SK-N-SH (cell line): Measurements from ENCODE around the gene TPD52L2. TPM values are rescaled to one million over a fixed set of nuclear protein-coding genes. Genes with fewer than 3 reads are reported as not detected.

Source experiments
- CTCF ChIA-PET: fragments of 300-600, 350-600 bp; formaldehyde crosslinking; extraction: SDS; loops from one replicate; lab custom pipeline; 2021; lab: Yijun Ruan, JAX
- POLR2A ChIA-PET: fragments of 350-600 bp; sonication (Branson Sonifier 250); formaldehyde crosslinking; extraction: SDS; loops from one replicate; lab custom pipeline; 2020; ENCODE audit warnings: antibody characterized with exemption, inconsistent platforms; lab: Yijun Ruan, JAX
- DNase-seq: peaks from one replicate; pipeline ENCODE4 v3.0.0; 2012
- H2AFZ ChIP-seq: fragments of 200-600 bp; sonication (generic); 2 replicates; pipeline ENCODE4 v1.8.1; 2016; ENCODE audit warnings: antibody characterized with exemption, mild to moderate bottlenecking, low read depth
- H3F3A ChIP-seq: fragments of 200-600 bp; sonication (generic); replicated peaks from 2 replicates; pipeline ENCODE3; 2016; ENCODE audit warnings: antibody characterized with exemption, mild to moderate bottlenecking; ENCODE audit not compliant: insufficient read depth
- H3K27ac ChIP-seq, 2 experiments: fragments of 200-500 bp in 1 of 2; fragments of 200-600 bp in 1 of 2; sonication (Bioruptor generic) in 1 of 2; sonication (generic), shearing (Covaris generic) in 1 of 2; 2 replicates each; pipeline versions ENCODE4 v1.5.1 to v1.6.1; 2014 to 2016; ENCODE audit warnings: low read depth in 2 of 2, inconsistent platforms in 1 of 2, low read length in 1 of 2, mild to moderate bottlenecking in 1 of 2, mixed read lengths in 1 of 2
- H3K27me3 ChIP-seq: fragments of 200-600 bp; sonication (generic), shearing (Covaris generic); 2 replicates; pipeline ENCODE4 v1.6.1; 2016; ENCODE audit warnings: mixed run types; ENCODE audit not compliant: insufficient read depth
- H3K36me3 ChIP-seq, 2 experiments: fragments of 200-500 bp in 1 of 2; fragments of 200-600 bp in 1 of 2; sonication (Bioruptor generic) in 1 of 2; sonication (generic) in 1 of 2; replicated peaks in 1 of 2; 2 replicates each; pipeline versions ENCODE3 to v1.5.1; 2014 to 2016; ENCODE audit warnings: low read length in 1 of 2, mild to moderate bottlenecking in 1 of 2; ENCODE audit not compliant: insufficient read depth in 2 of 2, control insufficient read depth in 1 of 2
- H3K4me1 ChIP-seq, 2 experiments: fragments of 200-500 bp in 1 of 2; fragments of 200-600 bp in 1 of 2; sonication (Bioruptor generic) in 1 of 2; sonication (generic), shearing (Covaris generic) in 1 of 2; 2 replicates each; pipeline versions ENCODE4 v1.5.1 to v1.6.1; 2014 to 2016; ENCODE audit warnings: low read depth in 1 of 2, low read length in 1 of 2, mixed run types in 1 of 2; ENCODE audit not compliant: insufficient read depth in 2 of 2, control insufficient read depth in 1 of 2
- H3K4me2 ChIP-seq: fragments of 200-600 bp; sonication (generic), shearing (Covaris generic); 2 replicates; pipeline ENCODE4 v1.6.1; 2017; ENCODE audit warnings: mixed run types
- H3K4me3 ChIP-seq, 2 experiments: fragments of 200-500 bp in 1 of 2; fragments of 200-600 bp in 1 of 2; sonication (Bioruptor generic) in 1 of 2; sonication (generic), shearing (Covaris generic) in 1 of 2; 2 replicates each; pipeline versions ENCODE4 v1.5.1 to v1.8.1; 2014 to 2016; ENCODE audit warnings: low read depth in 2 of 2, inconsistent platforms in 1 of 2, low read length in 1 of 2, mild to moderate bottlenecking in 1 of 2, mixed read lengths in 1 of 2, moderate library complexity in 1 of 2
- H3K79me2 ChIP-seq: fragments of 200-600 bp; sonication (generic); 2 replicates; pipeline ENCODE4 v1.8.1; 2017; ENCODE audit warnings: mild to moderate bottlenecking; ENCODE audit not compliant: insufficient read depth
- H3K9ac ChIP-seq: fragments of 200-600 bp; sonication (generic); 2 replicates; pipeline ENCODE4 v1.6.1; 2017; ENCODE audit warnings: mixed run types
- H3K9me2 ChIP-seq: fragments of 200-600 bp; sonication (generic); 2 replicates; pipeline ENCODE4 v1.6.1; 2017; ENCODE audit warnings: mixed run types
- H3K9me3 ChIP-seq: fragments of 200-600 bp; sonication (generic); 2 replicates; pipeline ENCODE4 v1.6.1; 2017; ENCODE audit warnings: mixed run types, mild to moderate bottlenecking, moderate library complexity
- H4K20me1 ChIP-seq: fragments of 200-600 bp; sonication (generic); 2 replicates; pipeline ENCODE4 v1.6.1; 2017; ENCODE audit warnings: mild to moderate bottlenecking, mixed run types; ENCODE audit not compliant: insufficient read depth
- FOXM1 ChIP-seq: IDR thresholded peaks from 2 replicates; pipeline ENCODE4 v1.4.0; 2012; ENCODE audit warnings: low read depth, mild to moderate bottlenecking
- MXI1 ChIP-seq: IDR thresholded peaks from 2 replicates; pipeline ENCODE4 v1.6.1; 2012; ENCODE audit warnings: mild to moderate bottlenecking, low read depth, low read length, improper control_type of control experiment
- POLR2AphosphoS5 ChIP-seq: IDR thresholded peaks from 2 replicates; pipeline ENCODE4 v1.6.1; 2012; ENCODE audit warnings: low read depth, low read length
- RXRA ChIP-seq: IDR thresholded peaks from 2 replicates; pipeline ENCODE4 v1.4.0; 2012; ENCODE audit warnings: low read depth, mild to moderate bottlenecking, borderline replicate concordance
- SIN3A ChIP-seq: IDR thresholded peaks from 2 replicates; pipeline ENCODE4 v1.6.1; 2012; ENCODE audit warnings: low read depth, mild to moderate bottlenecking, low read length, moderate library complexity, borderline replicate concordance
- TEAD4 ChIP-seq: IDR thresholded peaks from 2 replicates; pipeline ENCODE4 v1.4.0; 2012; ENCODE audit warnings: mild to moderate bottlenecking, borderline replicate concordance; ENCODE audit not compliant: insufficient read depth
- WGBS: methylation state at CpG from one replicate; pipeline ENCODE4 v1.1.6; 2017; ENCODE audit warnings: low lambda C conversion rate; 5-methylcytosine and 5-hydroxymethylcytosine counted together
- polyA plus RNA-seq, 3 experiments: library from polyadenylated mRNA; depleted of rRNA; stranded (reverse); fragments of >200 nt; gene quantifications; 2 replicates each; pipeline ENCODE4 v1.2.3, GENCODE V29; 2012
- TF ChIP-seq, protein P1 (sequence below): fragments of 150-350 bp; IDR thresholded peaks from 2 replicates; pipeline ENCODE4 v1.6.1; 2016; ENCODE audit warnings: mild to moderate bottlenecking, low read depth, low read length
- TF ChIP-seq, protein P2 (sequence below): IDR thresholded peaks from 2 replicates; pipeline ENCODE4; 2012

TPD52L2 gene
- polyA plus RNA-seq, 1 of the 3 experiments (the other 2 are of a cell fraction) = 137 TPM

DNA sequence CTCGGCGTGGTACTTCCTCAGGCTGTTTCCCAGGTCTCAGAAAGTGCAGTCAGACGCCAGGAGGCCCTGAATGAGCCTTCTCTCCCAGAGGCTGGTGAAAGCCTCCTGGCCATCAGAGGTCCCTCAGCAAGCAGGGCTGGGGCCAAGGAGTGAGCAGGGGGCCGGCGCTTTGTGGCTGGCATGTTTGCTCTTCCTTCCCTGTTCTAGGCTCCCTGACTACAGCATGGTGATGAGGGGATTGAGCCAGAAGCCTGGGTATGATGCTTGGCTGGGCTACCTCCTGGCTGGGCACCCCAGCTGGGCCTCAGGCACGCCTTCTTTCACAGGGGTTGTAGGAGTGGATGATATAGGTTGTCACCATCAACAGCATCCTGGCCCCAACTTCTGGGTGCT is 18.1 kb downstream of the TPD52L2 start:
- Histone ChIP-seq H3F3A (no peaks in the 10 kb centered on the region), H4K20me1 (peaks cover 50% of the 10 kb centered on the region), H3K9ac (no peak overlapping the region), H3K27me3 (no peaks in the 10 kb centered on the region), H3K79me2 (peaks cover 48% of the 10 kb centered on the region; the same call in 1 of the 2 replicates), H3K4me1 (peaks cover 0 to 11% of the 10 kb centered on the region in 2 experiments; a peak in 1 of 4 replicates), H3K4me3 (no peak overlapping the region), H2AFZ (no peak overlapping the region), H3K36me3 (peaks cover 6 to 68% of the 10 kb centered on the region in 2 experiments), H3K27ac (no peak overlapping the region), H3K4me2 (no peak overlapping the region), H3K9me2 (no peaks in the 10 kb centered on the region), H3K9me3 (no peaks in the 10 kb centered on the region)
- 100% methylated on average over 3 of the region's 6 CpGs for WGBS
- POLR2A ChIA-PET = no interaction called here
- DNase-seq = no peak
- no peak for TF ChIP-seq FOXM1
- TF ChIP-seq, protein P1, sequence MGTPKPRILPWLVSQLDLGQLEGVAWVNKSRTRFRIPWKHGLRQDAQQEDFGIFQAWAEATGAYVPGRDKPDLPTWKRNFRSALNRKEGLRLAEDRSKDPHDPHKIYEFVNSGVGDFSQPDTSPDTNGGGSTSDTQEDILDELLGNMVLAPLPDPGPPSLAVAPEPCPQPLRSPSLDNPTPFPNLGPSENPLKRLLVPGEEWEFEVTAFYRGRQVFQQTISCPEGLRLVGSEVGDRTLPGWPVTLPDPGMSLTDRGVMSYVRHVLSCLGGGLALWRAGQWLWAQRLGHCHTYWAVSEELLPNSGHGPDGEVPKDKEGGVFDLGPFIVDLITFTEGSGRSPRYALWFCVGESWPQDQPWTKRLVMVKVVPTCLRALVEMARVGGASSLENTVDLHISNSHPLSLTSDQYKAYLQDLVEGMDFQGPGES = no peak
- CTCF ChIA-PET = interaction anchor here (1.0 to 2.9 kb wide), 3 partner anchors 8 to 108 kb away, joined by 3 to 7 read pairs (median 3); no protein-coding TSS in a partner anchor

DNA sequence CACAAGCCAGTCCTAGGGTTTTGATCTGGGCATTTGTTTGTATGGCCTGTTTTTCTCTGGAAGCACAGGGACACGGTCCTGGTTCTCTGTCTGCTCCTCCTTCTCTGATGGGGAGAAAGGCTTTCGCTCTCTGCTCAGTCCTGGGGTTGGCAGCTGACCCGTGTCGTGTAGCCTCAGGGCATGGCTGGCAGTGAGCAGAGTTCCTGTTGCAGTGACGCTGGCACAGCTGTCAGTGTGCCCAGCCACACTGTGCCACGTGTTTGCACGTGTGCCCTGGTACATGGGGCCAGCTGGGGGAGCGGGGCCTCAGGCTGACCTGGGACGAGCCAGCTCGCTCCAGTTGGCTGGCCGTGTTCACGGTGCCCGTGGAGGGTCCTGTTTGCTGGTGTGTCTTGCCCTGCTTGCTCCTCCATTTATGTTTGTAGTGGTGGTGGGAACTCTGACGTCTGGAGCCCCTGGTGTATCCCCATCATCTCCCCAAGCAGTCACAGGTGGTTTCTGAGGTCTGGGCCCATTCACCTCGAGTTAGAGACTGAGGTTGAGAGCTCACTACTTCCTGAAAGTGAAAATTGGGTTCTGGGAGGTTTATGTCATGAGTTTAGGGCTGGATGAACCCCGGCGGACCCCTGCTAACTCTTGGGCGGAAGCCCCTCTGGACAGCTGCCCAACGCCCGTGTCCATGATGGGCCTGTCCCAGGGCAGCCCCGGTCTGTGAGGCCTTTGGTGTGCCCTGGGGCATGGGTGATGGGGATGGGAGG is 19.6 kb downstream of the TPD52L2 start:
- DNase-seq = peak; percentile 63
- H2AFZ ChIP-seq = no peak overlapping the region
- H3K9me2 ChIP-seq = no peaks in the 10 kb centered on the region
- peaks cover 37% of the 10 kb centered on the region; the same call in 1 of the 2 replicates for H3K79me2 ChIP-seq
- no peak overlapping the region for H3K9ac ChIP-seq
- ChIA-PET CTCF (interaction anchor here (1.2 to 2.9 kb wide), 4 partner anchors 10 to 90 kb away, joined by 3 to 7 read pairs (median 4); no protein-coding TSS in a partner anchor), POLR2A (interaction anchor here (1.3 kb wide), 1 partner anchor 10 kb away, joined by 3 read pairs; no protein-coding TSS in a partner anchor)
- peak overlapping the region in 1 of 2 experiments; percentile 55; a peak in 1 of 4 replicates for H3K27ac ChIP-seq
- no peaks in the 10 kb centered on the region for H3F3A ChIP-seq
- 74% methylated on average over 12 of the region's 21 CpGs for WGBS
- H3K9me3 ChIP-seq = no peaks in the 10 kb centered on the region
- no peaks in the 10 kb centered on the region for H3K27me3 ChIP-seq
- peaks cover 0 to 11% of the 10 kb centered on the region in 2 experiments; a peak in 1 of 4 replicates for H3K4me1 ChIP-seq
- H3K4me2 ChIP-seq = no peak overlapping the region
- peaks cover 9 to 66% of the 10 kb centered on the region in 2 experiments for H3K36me3 ChIP-seq
- peaks cover 38% of the 10 kb centered on the region for H4K20me1 ChIP-seq
- TF ChIP-seq RXRA = no peak
- peak; percentile 96 for TF ChIP-seq MXI1
- H3K4me3 ChIP-seq = no peak overlapping the region

DNA sequence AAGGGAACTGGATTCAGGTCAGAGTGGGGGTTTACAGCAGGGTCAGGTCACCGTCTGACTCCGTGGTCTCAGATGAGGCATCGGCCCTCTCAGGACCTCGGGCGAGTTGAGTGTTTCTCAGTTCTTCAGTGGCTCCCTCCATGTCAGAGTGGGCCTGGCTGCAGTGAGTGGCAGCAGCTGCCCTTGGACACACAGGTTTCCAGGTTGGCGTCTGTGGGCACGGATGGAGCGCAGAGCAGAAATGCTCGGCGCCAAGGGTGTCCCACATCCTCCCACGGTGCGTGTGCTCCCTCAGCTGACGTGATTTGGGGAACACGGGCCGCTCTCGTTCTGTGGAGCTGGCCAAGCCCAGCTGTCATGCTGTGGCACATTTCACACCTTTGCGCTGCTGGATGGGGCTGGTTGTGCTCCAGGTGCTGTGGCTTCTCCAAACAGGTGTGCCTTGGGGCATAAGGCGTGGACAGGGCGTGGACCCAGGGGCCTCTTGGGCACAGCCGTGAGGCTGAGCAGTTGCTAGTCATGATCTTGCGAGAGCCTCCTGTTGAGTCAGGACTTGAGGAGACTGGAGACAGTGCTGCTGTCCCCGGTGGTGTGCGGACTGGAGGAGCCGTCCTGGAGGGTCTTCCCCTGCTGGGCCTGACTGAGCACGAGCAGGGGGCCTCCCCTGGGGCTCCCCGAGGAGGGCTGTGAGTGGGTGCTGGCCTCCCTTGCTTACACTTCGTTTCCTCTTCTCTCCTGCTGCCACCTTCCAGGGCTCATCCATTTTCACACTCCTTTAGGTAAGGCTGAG is 20.4 kb downstream of the TPD52L2 start:
- Histone ChIP-seq H3K79me2 (peaks cover 36% of the 10 kb centered on the region; the same call in 1 of the 2 replicates), H3K9me2 (no peaks in the 10 kb centered on the region), H3K4me3 (no peak overlapping the region), H3K4me1 (peaks cover 0 to 11% of the 10 kb centered on the region in 2 experiments; a peak in 1 of 4 replicates), H3K4me2 (no peak overlapping the region), H3K9ac (no peak overlapping the region), H3K36me3 (peaks cover 11 to 74% of the 10 kb centered on the region in 2 experiments), H3K27me3 (no peaks in the 10 kb centered on the region), H3K9me3 (no peaks in the 10 kb centered on the region), H3F3A (no peaks in the 10 kb centered on the region), H4K20me1 (peaks cover 38% of the 10 kb centered on the region), H2AFZ (no peak overlapping the region), H3K27ac (no peak overlapping the region)
- 84% methylated on average over 7 of the region's 27 CpGs for WGBS
- TF ChIP-seq SIN3A = no peak
- TF ChIP-seq TEAD4 = no peak
- TF ChIP-seq, protein P1 = no peak
- TF ChIP-seq, protein P2, sequence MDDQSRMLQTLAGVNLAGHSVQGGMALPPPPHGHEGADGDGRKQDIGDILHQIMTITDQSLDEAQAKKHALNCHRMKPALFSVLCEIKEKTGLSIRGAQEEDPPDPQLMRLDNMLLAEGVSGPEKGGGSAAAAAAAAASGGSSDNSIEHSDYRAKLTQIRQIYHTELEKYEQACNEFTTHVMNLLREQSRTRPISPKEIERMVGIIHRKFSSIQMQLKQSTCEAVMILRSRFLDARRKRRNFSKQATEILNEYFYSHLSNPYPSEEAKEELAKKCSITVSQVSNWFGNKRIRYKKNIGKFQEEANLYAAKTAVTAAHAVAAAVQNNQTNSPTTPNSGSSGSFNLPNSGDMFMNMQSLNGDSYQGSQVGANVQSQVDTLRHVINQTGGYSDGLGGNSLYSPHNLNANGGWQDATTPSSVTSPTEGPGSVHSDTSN = no peak
- TF ChIP-seq POLR2AphosphoS5 = no peak
- no peak for TF ChIP-seq RXRA
- ChIA-PET CTCF (interaction anchor here (2.9 kb wide), 1 partner anchor 10 kb away, joined by 7 read pairs; no protein-coding TSS in a partner anchor), POLR2A (interaction anchor here (1.3 kb wide), 1 partner anchor 9 kb away, joined by 3 read pairs; no protein-coding TSS in a partner anchor)
- DNase-seq = no peak
